B cell (primary cell): ENCODE data around the gene GALNT18. TPM values are rescaled to one million over a fixed set of nuclear protein-coding genes. Genes with fewer than 3 reads are reported as not detected.

ENCODE experiments used
- ATAC-seq: fragments of 200-7000 bp; cut with Tn5 transposase; one replicate; pipeline ENCODE4 v1.10.0; 2021; ENCODE audit warnings: low read depth, mild to moderate bottlenecking, moderate number of reproducible peaks, moderate library complexity
- CTCF ChIA-PET: fragments of 350-600 bp; sonication (Branson Sonifier 250); formaldehyde crosslinking; loops from one replicate; lab custom pipeline; 2021; ENCODE audit warnings: antibody characterized with exemption, inconsistent platforms; lab: Charles Lee
- POLR2A ChIA-PET: fragments of 350-600 bp; sonication (Branson Sonifier 250); formaldehyde crosslinking; loops from one replicate; lab custom pipeline; 2021; ENCODE audit warnings: antibody characterized with exemption; lab: Charles Lee
- DNase-seq: peaks from one replicate; pipeline ENCODE4 v3.0.0; 2013
- H2AFZ ChIP-seq: 2 replicates; pipeline ENCODE4 v1.6.1; 2012; ENCODE audit warnings: mild to moderate bottlenecking, low read depth, low read length; ENCODE audit not compliant: insufficient read depth, poor library complexity, severe bottlenecking
- H3K27ac ChIP-seq, 2 donors: 1 replicate in 1 of 2; 2 replicates in 1 of 2; pipeline ENCODE4 v1.5.1; 2012 to 2013; ENCODE audit warnings: low read length in 2 of 2, mild to moderate bottlenecking in 2 of 2, moderate library complexity in 1 of 2
- H3K27me3 ChIP-seq, 4 experiments: fragments of 200-600 bp in 1 of 4; sonication (generic) in 1 of 4; replicated peaks in 1 of 4; 1 replicate in 2 of 4; 2 replicates in 2 of 4; pipeline versions ENCODE4 v1.6.1 to v1.7.0; 2013 to 2016; ENCODE audit warnings: low read length in 3 of 4, mild to moderate bottlenecking in 2 of 4, mixed read lengths in 1 of 4, moderate library complexity in 1 of 4; ENCODE audit not compliant: insufficient read depth in 4 of 4, control insufficient read depth in 3 of 4; ENCODE audit errors: control extremely low read depth in 1 of 4
- H3K36me3 ChIP-seq, 2 experiments: replicated peaks in 1 of 2; 1 replicate in 1 of 2; 2 replicates in 1 of 2; pipeline versions ENCODE4 v1.6.1 to v1.7.1; 2013; ENCODE audit warnings: low read length in 1 of 2; ENCODE audit not compliant: insufficient read depth in 2 of 2, control insufficient read depth in 1 of 2; ENCODE audit errors: control extremely low read depth in 1 of 2, extremely low read depth in 1 of 2
- H3K4me1 ChIP-seq, 2 donors: fragments of 200-600 bp in 1 of 2; sonication (generic) in 1 of 2; 1 replicate in 1 of 2; 2 replicates in 1 of 2; pipeline versions ENCODE4 v1.5.1 to v1.6.1; 2013 to 2017; ENCODE audit warnings: low read length in 2 of 2; ENCODE audit not compliant: control insufficient read depth in 2 of 2, insufficient read depth in 2 of 2
- H3K4me2 ChIP-seq: replicated peaks from 2 replicates; pipeline ENCODE3; 2012; ENCODE audit warnings: mild to moderate bottlenecking, low read depth, low read length; ENCODE audit not compliant: poor library complexity, severe bottlenecking
- H3K4me3 ChIP-seq, 5 experiments: fragments of 200-600 bp in 1 of 5; sonication (generic) in 1 of 5; 1 replicate in 3 of 5; 2 replicates in 2 of 5; pipeline versions ENCODE4 v1.5.1 to v1.7.0; 2011 to 2016; ENCODE audit warnings: low read length in 4 of 5, mild to moderate bottlenecking in 4 of 5, low read depth in 2 of 5, control low read depth in 1 of 5, moderate library complexity in 1 of 5; ENCODE audit not compliant: insufficient read depth in 1 of 5; ENCODE audit errors: control extremely low read depth in 1 of 5, extremely low read depth in 1 of 5
- H3K79me2 ChIP-seq: fragments of 200-600 bp; sonication (generic); one replicate; pipeline ENCODE4 v1.6.0; 2016; ENCODE audit warnings: low read length; ENCODE audit not compliant: control insufficient read depth, insufficient read depth
- H3K9ac ChIP-seq: fragments of 200-600 bp; sonication (generic); 2 replicates; pipeline ENCODE4 v1.6.1; 2017; ENCODE audit warnings: mild to moderate bottlenecking, low read length, moderate library complexity
- H3K9me3 ChIP-seq, 3 donors: one replicate each; pipeline versions ENCODE4 v1.6.1 to v1.7.1; 2013; ENCODE audit warnings: low read length in 2 of 3; ENCODE audit not compliant: control insufficient read depth in 2 of 3, insufficient read depth in 1 of 3; ENCODE audit errors: control extremely low read depth in 1 of 3
- H4K20me1 ChIP-seq: 2 replicates; pipeline ENCODE4 v1.6.0; 2012; ENCODE audit warnings: mild to moderate bottlenecking, low read length; ENCODE audit not compliant: insufficient read depth, control insufficient read depth, poor library complexity, severe bottlenecking
- H3K27ac Mint-ChIP-seq: one replicate; pipeline ENCODE4 v1.8.0; 2021; ENCODE audit warnings: mixed read lengths
- H3K27me3 Mint-ChIP-seq: one replicate; pipeline ENCODE4 v1.8.0; 2021; ENCODE audit warnings: mixed read lengths
- H3K4me1 Mint-ChIP-seq: one replicate; pipeline ENCODE4 v1.8.0; 2021; ENCODE audit warnings: mixed read lengths
- H3K4me3 Mint-ChIP-seq: one replicate; pipeline ENCODE4 v1.8.0; 2021; ENCODE audit warnings: mixed read lengths
- H3K9me3 Mint-ChIP-seq: one replicate; pipeline ENCODE4 v1.8.0; 2022; ENCODE audit warnings: mixed read lengths; ENCODE audit not compliant: insufficient read depth
- CTCF ChIP-seq: fragments of 200-600 bp; IDR thresholded peaks from one replicate; pipeline ENCODE4 v1.8.0; 2022; ENCODE audit warnings: antibody characterized with exemption, mild to moderate bottlenecking
- EZH2 ChIP-seq: IDR thresholded peaks from 2 replicates; pipeline ENCODE4 v1.6.1; 2012; ENCODE audit warnings: borderline replicate concordance, low read depth, mild to moderate bottlenecking, moderate library complexity, low read length; ENCODE audit not compliant: insufficient read depth, poor library complexity, severe bottlenecking
- WGBS: methylation state at CpG from one replicate; pipeline ENCODE4 v1.1.5; 2013; ENCODE audit warnings: missing lambda C conversion rate; ENCODE audit not compliant: insufficient coverage; 5-methylcytosine and 5-hydroxymethylcytosine counted together
- intact Hi-C: fragments of 100-400 bp; cut with micrococcal nuclease; formaldehyde crosslinking; loops from one replicate; pipeline ENCODE4 v1.10.0; 2022
- polyA plus RNA-seq: library from polyadenylated mRNA; depleted of rRNA; stranded (reverse); fragments of >200 nt; gene quantifications from 2 replicates; pipeline ENCODE4 v1.2.3, GENCODE V29; 2012
- total RNA-seq, 2 donors: library from RNA; stranded (reverse); fragments of 120-200 nt in 1 of 2; gene quantifications; 1 replicate in 1 of 2; 2 replicates in 1 of 2; pipeline versions ENCODE4 v1.2.3 to v1.2.4, GENCODE V29; 2013 to 2022

GALNT18 gene
- total and polyA plus RNA-seq, 2 donors (not counting 1 experiment from before 2014, with no cell fraction given): not detected

GRCh38 chr11:11498195-11498594 lies 123.6 kb downstream of the GALNT18 start:
- no peaks in the 10 kb centered on the region for H3K9me3 ChIP-seq
- no peaks in the 10 kb centered on the region for H3K36me3 ChIP-seq
- no peak for TF ChIP-seq CTCF
- TF ChIP-seq EZH2: no peak
- no peak overlapping the region for H2AFZ ChIP-seq
- ATAC-seq: no peak
- H3K79me2 ChIP-seq: no peaks in the 10 kb centered on the region
- H3K4me3 ChIP-seq: no peak overlapping the region
- ChIA-PET POLR2A (no interaction called here), CTCF (no interaction called here)
- no peak overlapping the region for H3K27ac Mint-ChIP-seq
- no peaks in the 10 kb centered on the region for H3K27me3 ChIP-seq
- no peak overlapping the region for H3K4me3 Mint-ChIP-seq
- H3K27ac ChIP-seq: no peak overlapping the region
- no peak overlapping the region for H3K9ac ChIP-seq
- no peak for DNase-seq
- H4K20me1 ChIP-seq: no peaks in the 10 kb centered on the region
- no peaks in the 10 kb centered on the region for H3K4me1 ChIP-seq
- H3K4me2 ChIP-seq: no peak overlapping the region
- no peaks in the 10 kb centered on the region for H3K4me1 Mint-ChIP-seq
- 100% methylated on average over 1 of the region's 3 CpGs for WGBS
- H3K9me3 Mint-ChIP-seq: peaks cover 4% of the 10 kb centered on the region
- H3K27me3 Mint-ChIP-seq: peaks cover 7% of the 10 kb centered on the region
- intact Hi-C loops: no loop called here

- no peaks in the 10 kb centered on the region for H3K4me1 Mint-ChIP-seq
- no peak overlapping the region for H3K4me3 Mint-ChIP-seq
- CTCF ChIA-PET: no interaction called here
- Histone ChIP-seq H3K9me3 (no peaks in the 10 kb centered on the region), H3K79me2 (no peaks in the 10 kb centered on the region), H3K27ac (no peak overlapping the region), H3K4me3 (no peak overlapping the region), H3K4me2 (no peak overlapping the region), H3K27me3 (no peaks in the 10 kb centered on the region), H3K4me1 (no peaks in the 10 kb centered on the region), H4K20me1 (no peaks in the 10 kb centered on the region), H3K9ac (no peak overlapping the region), H3K36me3 (no peaks in the 10 kb centered on the region), H2AFZ (no peak overlapping the region)
- intact Hi-C loops: no loop called here
- WGBS: 86% methylated on average over 2 of the region's 2 CpGs
- ATAC-seq (no peak), DNase-seq (peak; percentile 7)
- H3K27ac Mint-ChIP-seq: no peak overlapping the region
- TF ChIP-seq EZH2: no peak
- TF ChIP-seq CTCF: no peak
- POLR2A ChIA-PET: no interaction called here
- H3K27me3 Mint-ChIP-seq: peaks cover 7% of the 10 kb centered on the region
- H3K9me3 Mint-ChIP-seq: peaks cover 4% of the 10 kb centered on the region
Observed at GRCh38 chr11:11496879-11497278, 124.9 kb downstream of the GALNT18 start.
